HG02981 (cell line): Measurements from ENCODE around the gene TPPP2.
"Not testable (repeated sequence)": the region's sequence is repeated elsewhere in the genome, so short reads cannot be mapped to it uniquely, and the experiment has no call there.

Experiments used
- ATAC-seq: cut with Tn5 transposase; IDR thresholded peaks from one replicate; pipeline ENCODE4 v1.9.1; 2021; ENCODE audit warnings: mild to moderate bottlenecking, moderate library complexity; ENCODE audit not compliant: unreplicated experiment

The TPPP2 gene

DNA sequence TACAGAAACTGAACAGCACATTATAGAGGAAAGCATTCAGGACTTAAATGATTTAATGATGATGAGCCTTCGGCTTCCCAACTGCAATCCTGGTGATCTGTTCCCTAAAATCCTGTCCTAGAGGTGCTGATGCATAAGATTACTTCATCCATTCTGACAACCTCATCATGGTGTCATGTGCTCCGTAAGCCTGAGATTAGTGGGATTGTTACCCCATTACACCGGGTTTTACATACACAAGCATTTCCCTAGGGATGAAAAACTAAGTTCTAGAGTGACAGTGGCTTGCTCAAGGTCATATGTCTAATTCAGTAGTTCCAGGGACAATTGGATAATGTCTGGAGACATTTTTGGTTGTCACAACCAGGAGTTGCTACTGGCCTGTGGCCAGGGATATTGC is 7.1 kb downstream of the TPPP2 start:
- no peak for ATAC-seq

- ATAC-seq, result no peak
These were observed 8.7 kb downstream of the TPPP2 start for GRCh38 chr14:21038441-21039422.

DNA sequence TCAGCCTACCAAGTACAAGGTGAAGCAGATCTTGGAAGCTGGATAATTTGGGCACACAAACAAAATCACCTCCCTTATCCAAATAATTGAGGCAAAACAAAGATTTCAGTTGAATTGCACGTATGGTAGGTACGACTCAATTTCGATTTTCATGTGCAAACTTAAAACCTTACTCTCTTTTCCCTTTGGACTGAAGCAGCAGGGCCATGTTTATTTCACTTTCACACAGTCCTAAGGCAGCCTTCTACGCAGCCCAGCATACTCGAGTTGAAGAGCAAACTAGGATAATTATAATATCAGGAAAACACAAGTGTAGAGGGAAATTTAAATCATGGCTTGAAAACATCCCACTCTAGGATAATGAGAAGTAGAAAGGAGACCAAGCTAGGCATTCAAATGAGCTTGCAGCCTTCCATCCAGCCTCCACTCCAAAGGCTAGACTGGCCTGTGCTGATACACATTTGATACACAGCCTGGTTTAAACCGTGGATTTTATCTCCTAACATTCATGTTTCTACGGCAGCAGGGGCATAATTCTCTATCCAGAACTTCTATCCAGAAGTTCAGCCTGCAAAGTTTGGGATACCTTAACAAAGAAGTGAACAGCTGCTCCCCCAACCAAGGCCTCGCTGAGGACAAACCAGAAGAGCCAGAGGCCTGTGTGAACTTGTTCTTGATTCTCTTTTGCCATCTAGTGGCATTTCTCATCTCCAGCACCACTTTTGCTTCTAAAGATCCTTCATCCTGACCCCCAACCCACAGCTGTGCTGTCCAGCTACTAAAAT is 9.8 kb downstream of the TPPP2 start:
- no peak for ATAC-seq

GRCh38 chr14:21040370-21040925 is 10.4 kb downstream of the TPPP2 start:
- no peak for ATAC-seq

GRCh38 chr14:21040941-21041340 is 10.9 kb downstream of the TPPP2 start:
- ATAC-seq, result not testable (repeated sequence)

GRCh38 chr14:21041676-21042433 is 11.8 kb downstream of the TPPP2 start, which contains the start of gene RNASE7:
TSS of gene RNASE7 (plus strand) at chr14:21042362. CDS start at chr14:21042993, 631 bp downstream.
- ATAC-seq, result no peak

- no peak for ATAC-seq
These were observed 12.9 kb downstream of the TPPP2 start for GRCh38 chr14:21042918-21043317.

- no peak for ATAC-seq
These were observed 13.5 kb downstream of the TPPP2 start for GRCh38 chr14:21043387-21043973.

- no peak for ATAC-seq
These were observed 14.1 kb downstream of the TPPP2 start for GRCh38 chr14:21043974-21044618.

DNA sequence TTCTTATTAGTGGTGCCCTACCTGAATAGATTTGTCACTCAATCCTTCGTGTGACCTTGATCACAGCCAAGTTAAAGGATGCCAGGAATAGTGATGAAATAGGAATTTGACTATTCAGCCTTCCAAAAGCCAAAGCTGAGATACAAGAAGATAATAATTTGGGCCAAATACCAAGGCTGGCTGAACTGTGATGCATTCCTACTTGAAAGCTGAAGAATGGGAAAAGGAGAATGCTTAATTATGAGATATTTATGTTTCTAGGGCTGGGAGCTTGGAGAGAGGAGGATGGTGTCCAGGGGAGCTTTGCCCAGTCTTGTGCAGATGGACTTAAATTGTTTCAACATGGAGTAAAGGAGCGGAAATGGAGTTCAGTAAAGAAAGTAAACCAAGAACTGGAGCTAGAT is 17.4 kb downstream of the TPPP2 start:
- ATAC-seq, result no peak

DNA sequence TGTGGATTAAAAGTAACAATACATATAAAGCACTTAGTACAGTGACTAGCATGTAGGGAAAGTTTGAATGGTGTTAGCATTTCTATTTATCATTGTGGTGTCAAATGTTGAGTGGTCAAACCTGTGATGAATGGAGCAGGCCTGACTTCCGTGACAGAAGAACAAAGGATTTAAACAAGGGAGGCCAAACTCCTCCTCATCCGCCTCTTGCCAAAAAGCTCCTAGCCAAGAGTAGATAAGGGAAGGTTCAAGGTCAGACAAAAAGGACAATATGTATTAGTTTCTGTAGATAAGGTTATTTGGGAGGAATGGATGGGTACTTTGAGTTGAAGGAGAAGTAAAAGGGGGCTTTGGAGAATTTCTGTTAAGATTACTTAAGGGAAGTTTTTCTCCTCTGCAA is 18.6 kb downstream of the TPPP2 start:
- ATAC-seq, result no peak

- ATAC-seq, result no peak
These were observed 19.3 kb downstream of the TPPP2 start for GRCh38 chr14:21049271-21049673.

GRCh38 chr14:21050597-21050996 is 20.6 kb downstream of the TPPP2 start:
- ATAC-seq, result no peak

- ATAC-seq, result no peak
These were observed 23.4 kb downstream of the TPPP2 start for GRCh38 chr14:21053184-21054122.

GRCh38 chr14:21054123-21054767 is 24.2 kb downstream of the TPPP2 start:
- ATAC-seq, result no peak

GRCh38 chr14:21054768-21055145 is 24.7 kb downstream of the TPPP2 start:
- no peak for ATAC-seq

- ATAC-seq, result no peak
These were observed 25.6 kb downstream of the TPPP2 start for GRCh38 chr14:21055432-21056117.
